ENCODE data around the gene ASPHD2.

Gene ASPHD2

GRCh38 chr22:26439559-26439958, 10.5 kb downstream of the ASPHD2 start:
- H3K9me3 ChIP-seq (ENCODE audit: low read length) = no peaks in the 10 kb centered on the region
- H3K36me3 ChIP-seq (ENCODE audit: insufficient read depth, low read length) = peaks cover 3% of the 10 kb centered on the region; the same call in 1 of the 2 replicates
- no peaks in the 10 kb centered on the region for H4K20me1 ChIP-seq (ENCODE audit: insufficient read depth, low read length)
- H3K79me2 ChIP-seq (ENCODE audit: insufficient read depth, low read length) = no peaks in the 10 kb centered on the region
- no peak overlapping the region for H2AFZ ChIP-seq (ENCODE audit: low read length)
- H3K27ac ChIP-seq (ENCODE audit: low read depth, low read length, poor library complexity, severe bottlenecking) = no peak overlapping the region
- no peaks in the 10 kb centered on the region for H3K27me3 ChIP-seq (ENCODE audit: insufficient read depth, low read length)
- no peak overlapping the region for H3K4me2 ChIP-seq (ENCODE audit: low read length)
- H3K4me1 ChIP-seq (ENCODE audit: insufficient read depth, low read length, severe bottlenecking) = no peaks in the 10 kb centered on the region
- H3K9me2 ChIP-seq (ENCODE audit: low read depth, low read length) = no peaks in the 10 kb centered on the region
- H3K4me3 ChIP-seq (ENCODE audit: low read depth, low read length, poor library complexity, severe bottlenecking) = no peak overlapping the region
- TF ChIP-seq, protein P1, sequence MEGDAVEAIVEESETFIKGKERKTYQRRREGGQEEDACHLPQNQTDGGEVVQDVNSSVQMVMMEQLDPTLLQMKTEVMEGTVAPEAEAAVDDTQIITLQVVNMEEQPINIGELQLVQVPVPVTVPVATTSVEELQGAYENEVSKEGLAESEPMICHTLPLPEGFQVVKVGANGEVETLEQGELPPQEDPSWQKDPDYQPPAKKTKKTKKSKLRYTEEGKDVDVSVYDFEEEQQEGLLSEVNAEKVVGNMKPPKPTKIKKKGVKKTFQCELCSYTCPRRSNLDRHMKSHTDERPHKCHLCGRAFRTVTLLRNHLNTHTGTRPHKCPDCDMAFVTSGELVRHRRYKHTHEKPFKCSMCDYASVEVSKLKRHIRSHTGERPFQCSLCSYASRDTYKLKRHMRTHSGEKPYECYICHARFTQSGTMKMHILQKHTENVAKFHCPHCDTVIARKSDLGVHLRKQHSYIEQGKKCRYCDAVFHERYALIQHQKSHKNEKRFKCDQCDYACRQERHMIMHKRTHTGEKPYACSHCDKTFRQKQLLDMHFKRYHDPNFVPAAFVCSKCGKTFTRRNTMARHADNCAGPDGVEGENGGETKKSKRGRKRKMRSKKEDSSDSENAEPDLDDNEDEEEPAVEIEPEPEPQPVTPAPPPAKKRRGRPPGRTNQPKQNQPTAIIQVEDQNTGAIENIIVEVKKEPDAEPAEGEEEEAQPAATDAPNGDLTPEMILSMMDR (IDR thresholded peaks at IDR 0.05; ENCODE audit: low read length) = no peak
- no peak for TF ChIP-seq EZH2 (IDR thresholded peaks at IDR 0.05; ENCODE audit: borderline replicate concordance, low read length)
- no peak overlapping the region for H3K9ac ChIP-seq (ENCODE audit: low read length)
- no peaks in the 10 kb centered on the region for H3F3A ChIP-seq (ENCODE audit: insufficient read depth, low read length)

GRCh38 chr22:26442086-26442756, 13.2 kb downstream of the ASPHD2 start:
- no peak overlapping the region for H3K4me2 ChIP-seq (ENCODE audit: low read length)

DNA sequence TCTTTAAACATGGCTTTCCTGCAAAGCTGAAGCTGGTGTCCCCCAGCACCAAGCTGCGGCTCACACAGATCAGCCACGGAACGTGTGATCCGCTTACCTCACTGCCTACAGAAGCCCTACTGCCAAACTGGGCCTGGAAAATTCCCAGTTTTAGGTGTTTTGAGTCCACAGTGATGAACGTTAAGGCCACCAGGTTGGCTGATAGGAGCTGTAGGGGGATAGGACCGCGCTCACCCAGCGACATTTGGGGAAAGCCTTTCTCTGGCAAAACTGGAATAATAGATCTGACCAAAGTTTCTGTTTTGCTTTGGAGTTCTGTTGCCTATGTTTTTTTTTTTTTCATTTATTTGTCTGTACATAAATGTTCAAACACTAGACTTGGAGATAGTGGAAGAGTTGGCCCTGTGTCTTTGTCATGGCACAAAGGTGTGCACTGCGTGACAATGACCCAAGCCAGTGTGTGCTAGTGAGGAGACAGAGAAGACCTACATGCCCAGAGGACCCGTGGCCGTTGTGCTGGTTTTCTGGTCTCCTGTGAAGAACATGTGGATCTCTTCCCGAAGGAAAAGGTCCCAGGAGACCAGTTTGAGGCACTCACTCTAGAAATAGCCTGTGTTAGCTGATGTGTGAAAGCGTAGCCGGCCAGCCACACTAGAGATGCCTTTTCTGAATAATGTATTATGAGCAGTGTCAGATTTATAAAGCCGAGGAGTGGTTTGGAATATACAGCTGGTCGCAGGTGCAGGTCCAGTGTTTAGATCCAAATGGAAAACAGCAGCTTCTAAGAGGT, 15.0 kb downstream of the ASPHD2 start:
- no peak overlapping the region for H3K4me2 ChIP-seq (ENCODE audit: low read length)
- no peaks in the 10 kb centered on the region for H4K20me1 ChIP-seq (ENCODE audit: insufficient read depth, low read length)
- no peak overlapping the region for H3K27ac ChIP-seq (ENCODE audit: low read depth, low read length, poor library complexity, severe bottlenecking)
- H3K79me2 ChIP-seq (ENCODE audit: insufficient read depth, low read length) = no peaks in the 10 kb centered on the region
- H3K9ac ChIP-seq (ENCODE audit: low read length) = no peak overlapping the region
- no peaks in the 10 kb centered on the region for H3K27me3 ChIP-seq (ENCODE audit: insufficient read depth, low read length)
- H3K9me3 ChIP-seq (ENCODE audit: low read length) = no peaks in the 10 kb centered on the region
- H3F3A ChIP-seq (ENCODE audit: insufficient read depth, low read length) = no peaks in the 10 kb centered on the region
- no peaks in the 10 kb centered on the region for H3K4me1 ChIP-seq (ENCODE audit: insufficient read depth, low read length, severe bottlenecking)
- H2AFZ ChIP-seq (ENCODE audit: low read length) = no peak overlapping the region
- TF ChIP-seq EZH2 (IDR thresholded peaks at IDR 0.05; ENCODE audit: borderline replicate concordance, low read length) = no peak
- TF ChIP-seq, protein P1 (IDR thresholded peaks at IDR 0.05; ENCODE audit: low read length) = no peak
- H3K9me2 ChIP-seq (ENCODE audit: low read depth, low read length) = no peaks in the 10 kb centered on the region
- no peaks in the 10 kb centered on the region for H3K36me3 ChIP-seq (ENCODE audit: insufficient read depth, low read length)
- H3K4me3 ChIP-seq (ENCODE audit: low read depth, low read length, poor library complexity, severe bottlenecking) = no peak overlapping the region

More at GRCh38 chr22:26442086-26442756, 13.2 kb downstream of the ASPHD2 start:
- H3K79me2 ChIP-seq (ENCODE audit: insufficient read depth, low read length) = no peaks in the 10 kb centered on the region
- H3K4me1 ChIP-seq (ENCODE audit: insufficient read depth, low read length, severe bottlenecking) = no peaks in the 10 kb centered on the region
- no peak overlapping the region for H3K27ac ChIP-seq (ENCODE audit: low read depth, low read length, poor library complexity, severe bottlenecking)
- H3K36me3 ChIP-seq (ENCODE audit: insufficient read depth, low read length) = no peaks in the 10 kb centered on the region
- TF ChIP-seq EZH2 (IDR thresholded peaks at IDR 0.05; ENCODE audit: borderline replicate concordance, low read length) = no peak
- TF ChIP-seq, protein P1 (IDR thresholded peaks at IDR 0.05; ENCODE audit: low read length) = no peak
- no peaks in the 10 kb centered on the region for H4K20me1 ChIP-seq (ENCODE audit: insufficient read depth, low read length)
- H3K9ac ChIP-seq (ENCODE audit: low read length) = no peak overlapping the region
- H2AFZ ChIP-seq (ENCODE audit: low read length) = no peak overlapping the region
- no peaks in the 10 kb centered on the region for H3K9me2 ChIP-seq (ENCODE audit: low read depth, low read length)
- H3K27me3 ChIP-seq (ENCODE audit: insufficient read depth, low read length) = no peaks in the 10 kb centered on the region
- H3F3A ChIP-seq (ENCODE audit: insufficient read depth, low read length) = no peaks in the 10 kb centered on the region
- H3K4me3 ChIP-seq (ENCODE audit: low read depth, low read length, poor library complexity, severe bottlenecking) = no peak overlapping the region
- H3K9me3 ChIP-seq (ENCODE audit: low read length) = no peaks in the 10 kb centered on the region

All from OCI-LY1 (cell line).